OCI-LY7 (cell line): ENCODE measurements around the gene CRTC1. TPM values are rescaled to one million over a fixed set of nuclear protein-coding genes. Genes with fewer than 3 reads are reported as not detected.

ENCODE experiments used
- BruUV-seq: library from RNA; stranded (reverse); fragments of 400-500 nt; replicated peaks from 2 replicates; lab custom pipeline; 2021; lab: Mats Ljungman, UMichigan
- CTCF ChIA-PET: fragments of 300-600 bp; sonication (Branson Sonifier 250); formaldehyde crosslinking; loops from one replicate; lab custom pipeline; 2022; ENCODE audit warnings: antibody characterized with exemption; ENCODE audit not compliant: unreplicated experiment; lab: Charles Lee
- POLR2A ChIA-PET: fragments of 300-600 bp; sonication (Branson Sonifier 250); formaldehyde crosslinking; loops from one replicate; lab custom pipeline; 2022; ENCODE audit warnings: antibody characterized with exemption; lab: Charles Lee
- DNase-seq: peaks from one replicate; pipeline ENCODE4 v3.0.0-alpha.2; 2015; ENCODE audit warnings: low spot score
- H2AFZ ChIP-seq: fragments of 200-600 bp; sonication (generic), shearing (Covaris generic); 2 replicates; pipeline ENCODE4 v1.6.1; 2014; ENCODE audit warnings: mild to moderate bottlenecking, antibody characterized with exemption, low read length, moderate library complexity
- H3K27ac ChIP-seq: fragments of 200-600 bp; sonication (generic); 2 replicates; pipeline ENCODE4 v1.5.1; 2014; ENCODE audit warnings: mixed run types, low read depth, mild to moderate bottlenecking, moderate library complexity, low read length, inconsistent platforms; ENCODE audit not compliant: poor library complexity, severe bottlenecking
- H3K36me3 ChIP-seq: fragments of 200-600 bp; sonication (generic); 2 replicates; pipeline ENCODE4 v1.6.1; 2014; ENCODE audit warnings: mild to moderate bottlenecking, antibody characterized with exemption, low read length, moderate library complexity, mixed read lengths; ENCODE audit not compliant: insufficient read depth
- H3K4me1 ChIP-seq: fragments of 200-600 bp; sonication (generic); 2 replicates; pipeline ENCODE4 v1.5.1; 2014; ENCODE audit warnings: mild to moderate bottlenecking, low read length; ENCODE audit not compliant: insufficient read depth, poor library complexity, severe bottlenecking
- H3K4me2 ChIP-seq: fragments of 200-600 bp; sonication (generic); 2 replicates; pipeline ENCODE4 v1.6.1; 2014; ENCODE audit warnings: mild to moderate bottlenecking, low read length
- H3K4me3 ChIP-seq: fragments of 200-600 bp; sonication (generic); 2 replicates; pipeline ENCODE4 v1.5.1; 2014; ENCODE audit warnings: mild to moderate bottlenecking, low read depth, low read length; ENCODE audit not compliant: poor library complexity, severe bottlenecking
- H3K79me2 ChIP-seq: fragments of 200-600 bp; sonication (generic); 2 replicates; pipeline ENCODE4 v1.6.1; 2016; ENCODE audit warnings: low read depth, mild to moderate bottlenecking, low read length, moderate library complexity, mixed read lengths; ENCODE audit not compliant: insufficient read depth
- H3K9me2 ChIP-seq: fragments of 200-600 bp; sonication (generic); 2 replicates; pipeline ENCODE4 v1.6.1; 2016; ENCODE audit warnings: mild to moderate bottlenecking, low read length, mixed read lengths; ENCODE audit not compliant: insufficient read depth
- H3K9me3 ChIP-seq: fragments of 200-600 bp; sonication (generic); 2 replicates; pipeline ENCODE4 v1.6.1; 2014; ENCODE audit warnings: mild to moderate bottlenecking, mixed run types, low read length, mixed read lengths
- H4K20me1 ChIP-seq: fragments of 200-600 bp; sonication (generic); 2 replicates; pipeline ENCODE4 v1.6.1; 2014; ENCODE audit warnings: mild to moderate bottlenecking, antibody characterized with exemption, low read length, moderate library complexity, mixed read lengths; ENCODE audit not compliant: insufficient read depth
- CTCF ChIP-seq: fragments of 200-600 bp; sonication (generic); conservative IDR thresholded peaks from 2 replicates; pipeline ENCODE4 v1.5.1; 2014; ENCODE audit warnings: mild to moderate bottlenecking, antibody characterized with exemption, low read length, moderate library complexity, mixed read lengths
- EZH2phosphoT487 ChIP-seq: fragments of 200-600 bp; sonication (generic); IDR thresholded peaks from 2 replicates; pipeline ENCODE4 v1.6.1; 2018; ENCODE audit warnings: low read depth, borderline replicate concordance, mild to moderate bottlenecking, mixed run types, antibody characterized with exemption, low read length, moderate library complexity, mixed read lengths
- intact Hi-C: fragments of 100-400 bp; cut with micrococcal nuclease; formaldehyde crosslinking; loops from one replicate; pipeline ENCODE4 v1.10.0; 2022; ENCODE audit not compliant: unreplicated experiment
- total RNA-seq, 2 experiments: library from RNA; depleted of rRNA in 1 of 2; stranded (reverse); fragments of >200 nt in 1 of 2; shearing (Covaris generic) in 1 of 2; gene quantifications; 2 replicates each; pipeline ENCODE4 v1.2.3, GENCODE V29; 2014 to 2022

CRTC1 gene
- total RNA-seq, 2 experiments from 2014 or later, result 4.1 to 10.3 TPM

GRCh38 chr19:18697680-18698079 lies 14.2 kb downstream of the CRTC1 start:
- Histone ChIP-seq H3K9me3 (no peaks in the 10 kb centered on the region), H3K4me1 (peaks cover 32% of the 10 kb centered on the region), H3K36me3 (no peaks in the 10 kb centered on the region), H2AFZ (no peak overlapping the region), H3K79me2 (no peaks in the 10 kb centered on the region), H4K20me1 (peaks cover 7% of the 10 kb centered on the region; the same call in 1 of the 2 replicates), H3K4me2 (no peak overlapping the region), H3K9me2 (no peaks in the 10 kb centered on the region), H3K4me3 (no peak overlapping the region), H3K27ac (no peak overlapping the region)
- BruUV-seq, result no TSS peak
- ChIA-PET CTCF (no interaction called here), POLR2A (no interaction called here)
- TF ChIP-seq CTCF (no peak), EZH2phosphoT487 (no peak)
- intact Hi-C loops, result no loop called here
- peak; percentile 7 for DNase-seq

GRCh38 chr19:18698321-18699167 lies 15.1 kb downstream of the CRTC1 start:
- POLR2A ChIA-PET, result interaction anchor here (0.6 to 1.8 kb wide), 2 partner anchors 16 to 58 kb away, joined by 4 to 6 read pairs; partner anchors contain the start of gene CRTC1
- Histone ChIP-seq H3K9me3 (no peaks in the 10 kb centered on the region), H3K4me1 (peaks cover 32% of the 10 kb centered on the region), H3K36me3 (no peaks in the 10 kb centered on the region), H3K4me3 (no peak overlapping the region), H2AFZ (no peak overlapping the region), H3K9me2 (no peaks in the 10 kb centered on the region), H3K27ac (peak overlapping the region; percentile 86), H3K4me2 (peak overlapping the region; percentile 80), H4K20me1 (peaks cover 7% of the 10 kb centered on the region; the same call in 1 of the 2 replicates), H3K79me2 (no peaks in the 10 kb centered on the region)
- no TSS peak for BruUV-seq
- DNase-seq, result peak; percentile 47
- intact Hi-C loops, result no loop called here
- CTCF ChIA-PET, result no interaction called here
- TF ChIP-seq CTCF (no peak), EZH2phosphoT487 (no peak)
